Measurements from ENCODE around the gene CYB561D1. TPM values are rescaled to one million over a fixed set of nuclear protein-coding genes. Genes with fewer than 3 reads are reported as not detected.

Gene CYB561D1
- total RNA-seq, 1 donor from 2014 or later, result 11.1 TPM

DNA sequence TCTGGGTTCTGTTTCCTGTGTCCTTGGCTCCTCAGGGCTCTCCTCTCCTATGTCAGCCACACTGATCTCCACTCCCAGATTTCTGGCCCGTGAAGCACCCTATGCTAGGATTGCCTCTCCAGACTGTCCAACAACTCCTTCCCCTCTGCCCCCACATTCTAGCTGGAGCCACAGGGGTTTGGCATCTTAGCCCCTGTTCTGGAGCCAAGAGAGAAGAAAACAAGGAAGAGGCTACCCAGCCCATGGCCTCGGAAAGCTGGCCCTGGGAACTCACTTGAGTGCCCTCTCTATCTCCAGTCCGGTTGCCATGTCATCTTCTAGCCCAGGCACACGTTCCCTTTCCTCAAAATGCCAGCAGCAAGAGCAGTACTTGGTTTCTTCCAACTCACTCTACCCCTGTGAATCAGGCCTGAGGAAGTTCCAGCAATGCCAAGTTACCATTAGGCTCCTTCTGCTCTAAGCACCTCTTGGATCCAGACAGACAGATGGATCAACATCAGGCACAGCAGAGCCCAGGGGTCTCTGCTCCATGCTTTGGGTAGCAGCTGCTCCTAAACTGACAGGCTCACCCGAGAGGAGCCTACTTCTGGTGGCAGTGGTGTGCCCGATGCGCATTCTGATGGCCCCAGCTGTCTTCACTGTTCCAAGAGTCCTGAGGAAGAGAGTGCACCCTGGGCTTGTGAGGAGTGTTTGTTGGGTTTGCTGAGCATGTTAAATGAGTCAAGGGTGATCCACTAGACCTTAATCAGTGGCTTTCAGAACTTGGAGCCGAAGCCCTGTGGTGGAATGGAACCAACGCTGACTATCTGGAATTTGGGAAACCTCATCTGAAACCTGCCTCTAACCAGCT, 34.2 kb downstream of the CYB561D1 start:
- H3K27ac Mint-ChIP-seq, result no peak overlapping the region
- no peaks in the 10 kb centered on the region for H3K36me3 Mint-ChIP-seq (ENCODE audit: insufficient read depth)
- H3K9me3 Mint-ChIP-seq (ENCODE audit: low read depth), result no peaks in the 10 kb centered on the region
- H3K4me1 Mint-ChIP-seq (ENCODE audit: low read depth), result peaks cover 7% of the 10 kb centered on the region
- H3K4me3 Mint-ChIP-seq (ENCODE audit: low read depth), result no peak overlapping the region
- H3K27me3 Mint-ChIP-seq, result peaks cover 33% of the 10 kb centered on the region
- TF ChIP-seq, protein P1, sequence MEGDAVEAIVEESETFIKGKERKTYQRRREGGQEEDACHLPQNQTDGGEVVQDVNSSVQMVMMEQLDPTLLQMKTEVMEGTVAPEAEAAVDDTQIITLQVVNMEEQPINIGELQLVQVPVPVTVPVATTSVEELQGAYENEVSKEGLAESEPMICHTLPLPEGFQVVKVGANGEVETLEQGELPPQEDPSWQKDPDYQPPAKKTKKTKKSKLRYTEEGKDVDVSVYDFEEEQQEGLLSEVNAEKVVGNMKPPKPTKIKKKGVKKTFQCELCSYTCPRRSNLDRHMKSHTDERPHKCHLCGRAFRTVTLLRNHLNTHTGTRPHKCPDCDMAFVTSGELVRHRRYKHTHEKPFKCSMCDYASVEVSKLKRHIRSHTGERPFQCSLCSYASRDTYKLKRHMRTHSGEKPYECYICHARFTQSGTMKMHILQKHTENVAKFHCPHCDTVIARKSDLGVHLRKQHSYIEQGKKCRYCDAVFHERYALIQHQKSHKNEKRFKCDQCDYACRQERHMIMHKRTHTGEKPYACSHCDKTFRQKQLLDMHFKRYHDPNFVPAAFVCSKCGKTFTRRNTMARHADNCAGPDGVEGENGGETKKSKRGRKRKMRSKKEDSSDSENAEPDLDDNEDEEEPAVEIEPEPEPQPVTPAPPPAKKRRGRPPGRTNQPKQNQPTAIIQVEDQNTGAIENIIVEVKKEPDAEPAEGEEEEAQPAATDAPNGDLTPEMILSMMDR (IDR thresholded peaks at IDR 0.05; ENCODE audit: unreplicated experiment), result no peak
- DNase-seq (ENCODE audit: low spot score, unreplicated experiment), result no peak

GRCh38 chr1:109528712-109529111, 34.8 kb downstream of the CYB561D1 start:
- TF ChIP-seq, protein P1 (IDR thresholded peaks at IDR 0.05; ENCODE audit: unreplicated experiment), result no peak
- H3K27ac Mint-ChIP-seq, result no peak overlapping the region
- no peaks in the 10 kb centered on the region for H3K36me3 Mint-ChIP-seq (ENCODE audit: insufficient read depth)
- peaks cover 33% of the 10 kb centered on the region for H3K27me3 Mint-ChIP-seq
- H3K9me3 Mint-ChIP-seq (ENCODE audit: low read depth), result no peaks in the 10 kb centered on the region
- H3K4me1 Mint-ChIP-seq (ENCODE audit: low read depth), result peaks cover 7% of the 10 kb centered on the region
- no peak for DNase-seq (ENCODE audit: low spot score, unreplicated experiment)
- no peak overlapping the region for H3K4me3 Mint-ChIP-seq (ENCODE audit: low read depth)

GRCh38 chr1:109529881-109530456, 36.1 kb downstream of the CYB561D1 start:
- TF ChIP-seq, protein P1 (IDR thresholded peaks at IDR 0.05; ENCODE audit: unreplicated experiment), result no peak
- H3K9me3 Mint-ChIP-seq (ENCODE audit: low read depth), result no peaks in the 10 kb centered on the region
- DNase-seq (ENCODE audit: low spot score, unreplicated experiment), result no peak
- H3K4me3 Mint-ChIP-seq (ENCODE audit: low read depth), result no peak overlapping the region
- H3K36me3 Mint-ChIP-seq (ENCODE audit: insufficient read depth), result no peaks in the 10 kb centered on the region
- peaks cover 33% of the 10 kb centered on the region for H3K27me3 Mint-ChIP-seq
- peak overlapping the region; percentile 62 for H3K27ac Mint-ChIP-seq
- peaks cover 7% of the 10 kb centered on the region for H3K4me1 Mint-ChIP-seq (ENCODE audit: low read depth)

GRCh38 chr1:109530457-109531087, 36.7 kb downstream of the CYB561D1 start:
- DNase-seq (ENCODE audit: low spot score, unreplicated experiment), result no peak
- Mint-ChIP-seq H3K4me3 (ENCODE audit: low read depth) (no peak overlapping the region), H3K27me3 (peaks cover 36% of the 10 kb centered on the region), H3K27ac (peak overlapping the region; percentile 47), H3K4me1 (ENCODE audit: low read depth) (peaks cover 7% of the 10 kb centered on the region), H3K36me3 (ENCODE audit: insufficient read depth) (no peaks in the 10 kb centered on the region), H3K9me3 (ENCODE audit: low read depth) (no peaks in the 10 kb centered on the region)
- TF ChIP-seq, protein P1 (IDR thresholded peaks at IDR 0.05; ENCODE audit: unreplicated experiment), result no peak

DNA sequence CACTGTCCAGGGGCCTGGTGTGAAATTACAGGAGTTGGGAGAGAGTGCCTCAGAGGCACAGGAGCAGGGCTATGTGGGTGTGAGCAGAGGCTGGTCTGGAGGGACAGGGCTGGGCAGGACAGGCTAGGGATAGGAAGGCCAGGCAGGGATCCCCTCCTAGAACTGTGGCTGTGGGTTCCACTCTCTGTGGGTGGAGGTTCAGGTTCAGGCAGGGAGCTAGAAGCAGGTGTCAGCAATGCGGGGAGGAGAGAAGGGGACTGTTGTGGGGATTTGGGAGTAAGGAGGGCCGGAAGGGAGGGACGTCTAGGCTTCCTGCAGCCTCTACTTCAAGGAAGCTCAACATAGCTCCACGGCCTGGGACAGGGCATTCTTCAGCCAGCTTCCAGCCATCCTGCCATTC, 37.5 kb downstream of the CYB561D1 start:
- H3K9me3 Mint-ChIP-seq (ENCODE audit: low read depth), result no peaks in the 10 kb centered on the region
- DNase-seq (ENCODE audit: low spot score, unreplicated experiment), result no peak
- peaks cover 29% of the 10 kb centered on the region for H3K27me3 Mint-ChIP-seq
- no peak overlapping the region for H3K27ac Mint-ChIP-seq
- H3K36me3 Mint-ChIP-seq (ENCODE audit: insufficient read depth), result no peaks in the 10 kb centered on the region
- no peak overlapping the region for H3K4me3 Mint-ChIP-seq (ENCODE audit: low read depth)
- TF ChIP-seq, protein P1 (IDR thresholded peaks at IDR 0.05; ENCODE audit: unreplicated experiment), result no peak
- peaks cover 7% of the 10 kb centered on the region for H3K4me1 Mint-ChIP-seq (ENCODE audit: low read depth)

Measured in progenitor cell of endocrine pancreas (in vitro differentiated cells).